Adrenal gland (tissue), 5 donors: ENCODE measurements around the gene CD300LB.

ENCODE experiments used
- POLR2A ChIP-seq, 2 donors: fragments of 450-650 bp; IDR thresholded peaks; one replicate each; pipeline ENCODE4 v1.6.1; 2017; ENCODE audit warnings: antibody characterized with exemption in 2 of 2, mild to moderate bottlenecking in 2 of 2, moderate library complexity in 1 of 2
- TF ChIP-seq, protein P1 (sequence below), 6 experiments: fragments of 450-650 bp in 4 of 6; fragments of 200-600 bp in 2 of 6; sonication (generic) in 1 of 6; IDR thresholded peaks; 1 replicate in 5 of 6; 2 replicates in 1 of 6; pipeline versions ENCODE4 v1.5.1 to v1.8.0; 2016 to 2021; ENCODE audit warnings: antibody characterized with exemption in 6 of 6, mild to moderate bottlenecking in 2 of 6, moderate library complexity in 1 of 6
- donor health status: DM: no; HTN: no; CAD: no.

- TF ChIP-seq, protein P1, sequence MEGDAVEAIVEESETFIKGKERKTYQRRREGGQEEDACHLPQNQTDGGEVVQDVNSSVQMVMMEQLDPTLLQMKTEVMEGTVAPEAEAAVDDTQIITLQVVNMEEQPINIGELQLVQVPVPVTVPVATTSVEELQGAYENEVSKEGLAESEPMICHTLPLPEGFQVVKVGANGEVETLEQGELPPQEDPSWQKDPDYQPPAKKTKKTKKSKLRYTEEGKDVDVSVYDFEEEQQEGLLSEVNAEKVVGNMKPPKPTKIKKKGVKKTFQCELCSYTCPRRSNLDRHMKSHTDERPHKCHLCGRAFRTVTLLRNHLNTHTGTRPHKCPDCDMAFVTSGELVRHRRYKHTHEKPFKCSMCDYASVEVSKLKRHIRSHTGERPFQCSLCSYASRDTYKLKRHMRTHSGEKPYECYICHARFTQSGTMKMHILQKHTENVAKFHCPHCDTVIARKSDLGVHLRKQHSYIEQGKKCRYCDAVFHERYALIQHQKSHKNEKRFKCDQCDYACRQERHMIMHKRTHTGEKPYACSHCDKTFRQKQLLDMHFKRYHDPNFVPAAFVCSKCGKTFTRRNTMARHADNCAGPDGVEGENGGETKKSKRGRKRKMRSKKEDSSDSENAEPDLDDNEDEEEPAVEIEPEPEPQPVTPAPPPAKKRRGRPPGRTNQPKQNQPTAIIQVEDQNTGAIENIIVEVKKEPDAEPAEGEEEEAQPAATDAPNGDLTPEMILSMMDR (IDR thresholded peaks at IDR 0.05), result no peak
- TF ChIP-seq POLR2A (IDR thresholded peaks at IDR 0.05), result no peak
Observed at GRCh38 chr17:74525465-74525725, 5.9 kb downstream of the CD300LB start.
